Measurements from ENCODE around the gene ERF. TPM values are rescaled to one million over a fixed set of nuclear protein-coding genes. Genes with fewer than 3 reads are reported as not detected.

Gene ERF
- total and polyA plus RNA-seq, 4 donors = 8.7 to 21.0 (median 13.8) TPM

- peak; percentile 33 for DNase-seq (ENCODE audit: low spot score)
- TF ChIP-seq EGR1 (IDR thresholded peaks at IDR 0.05; ENCODE audit: low read depth in 2 of 2) (no peak), ZBTB33 (IDR thresholded peaks at IDR 0.05) (no peak), HNF4G (IDR thresholded peaks at IDR 0.05) (no peak), GABPA (IDR thresholded peaks at IDR 0.05 in 1 of 2, conservative IDR thresholded peaks at IDR 0.05 in 1 of 2) (no peak), NR2F2 (IDR thresholded peaks at IDR 0.05) (peak; percentile 0)
- H3K4me1 ChIP-seq (ENCODE audit: control insufficient read depth in 4 of 4, insufficient read depth in 4 of 4, low read length in 3 of 4) = peaks cover 16 to 49% (median 31%) of the 10 kb centered on the region in 4 donors
- 28% methylated on average over 19 of the region's 19 CpGs for WGBS
- H3K27ac ChIP-seq (ENCODE audit: low read depth in 1 of 2, low read length in 2 of 2) = peak overlapping the region; percentile 67 to 72
- no peak overlapping the region for H3K4me3 ChIP-seq (ENCODE audit: low read depth in 1 of 3, low read length in 3 of 3)
- peaks cover 0 to 12% (median 5%) of the 10 kb centered on the region in 4 donors for H3K36me3 ChIP-seq (ENCODE audit: control insufficient read depth in 4 of 4, insufficient read depth in 3 of 4, low read depth in 1 of 4, low read length in 3 of 4)
- no peaks in the 10 kb centered on the region for H3K9me3 ChIP-seq (ENCODE audit: control insufficient read depth in 4 of 4, low read length in 3 of 4)
- no peak overlapping the region for H3K9ac ChIP-seq (ENCODE audit: low read depth in 1 of 2, low read length in 2 of 2)
- H3K27me3 ChIP-seq (ENCODE audit: control insufficient read depth in 4 of 4, insufficient read depth in 4 of 4, low read length in 3 of 4) = no peaks in the 10 kb centered on the region
These were observed 4.0 kb downstream of the ERF start for GRCh38 chr19:42250666-42251531.

GRCh38 chr19:42250183-42250665 is 4.7 kb downstream of the ERF start:
- H3K27ac ChIP-seq (ENCODE audit: low read depth in 1 of 2, low read length in 2 of 2) = peak overlapping the region; percentile 67 to 72
- WGBS = 73% methylated on average over 15 of the region's 15 CpGs
- H3K9ac ChIP-seq (ENCODE audit: low read depth in 1 of 2, low read length in 2 of 2) = no peak overlapping the region
- no peaks in the 10 kb centered on the region for H3K9me3 ChIP-seq (ENCODE audit: control insufficient read depth in 4 of 4, low read length in 3 of 4)
- DNase-seq (ENCODE audit: low spot score) = peak; percentile 33
- H3K4me1 ChIP-seq (ENCODE audit: control insufficient read depth in 4 of 4, insufficient read depth in 4 of 4, low read length in 3 of 4) = peaks cover 16 to 46% (median 26%) of the 10 kb centered on the region in 4 donors
- peaks cover 0 to 12% (median 5%) of the 10 kb centered on the region in 4 donors for H3K36me3 ChIP-seq (ENCODE audit: control insufficient read depth in 4 of 4, insufficient read depth in 3 of 4, low read depth in 1 of 4, low read length in 3 of 4)
- H3K27me3 ChIP-seq (ENCODE audit: control insufficient read depth in 4 of 4, insufficient read depth in 4 of 4, low read length in 3 of 4) = no peaks in the 10 kb centered on the region
- no peak overlapping the region for H3K4me3 ChIP-seq (ENCODE audit: low read depth in 1 of 3, low read length in 3 of 3)
- TF ChIP-seq HNF4A (conservative IDR thresholded peaks at IDR 0.05) (peak in 1 of 2 donors; percentile 52), NR2F2 (IDR thresholded peaks at IDR 0.05) (peak; percentile 7), CTCF (IDR thresholded peaks at IDR 0.05; ENCODE audit: low read depth, low read length, missing input control) (no peak), FOXA2 (IDR thresholded peaks at IDR 0.05) (no peak), ATF3 (IDR thresholded peaks at IDR 0.05) (no peak), HNF4G (IDR thresholded peaks at IDR 0.05) (no peak), FOXA1 (IDR thresholded peaks at IDR 0.05) (no peak), YY1 (IDR thresholded peaks at IDR 0.05) (no peak), REST (IDR thresholded peaks at IDR 0.05) (no peak), JUND (IDR thresholded peaks at IDR 0.05) (no peak), EGR1 (IDR thresholded peaks at IDR 0.05; ENCODE audit: low read depth in 2 of 2) (no peak), SP1 (IDR thresholded peaks at IDR 0.05) (no peak)

Data from liver (tissue), 9 donors.